HG03196 (cell line): ENCODE data around the gene RHOU.

Source experiments
- ATAC-seq: cut with Tn5 transposase; IDR thresholded peaks from one replicate; pipeline ENCODE4 v1.9.1; 2021; ENCODE audit not compliant: unreplicated experiment

RHOU gene

DNA sequence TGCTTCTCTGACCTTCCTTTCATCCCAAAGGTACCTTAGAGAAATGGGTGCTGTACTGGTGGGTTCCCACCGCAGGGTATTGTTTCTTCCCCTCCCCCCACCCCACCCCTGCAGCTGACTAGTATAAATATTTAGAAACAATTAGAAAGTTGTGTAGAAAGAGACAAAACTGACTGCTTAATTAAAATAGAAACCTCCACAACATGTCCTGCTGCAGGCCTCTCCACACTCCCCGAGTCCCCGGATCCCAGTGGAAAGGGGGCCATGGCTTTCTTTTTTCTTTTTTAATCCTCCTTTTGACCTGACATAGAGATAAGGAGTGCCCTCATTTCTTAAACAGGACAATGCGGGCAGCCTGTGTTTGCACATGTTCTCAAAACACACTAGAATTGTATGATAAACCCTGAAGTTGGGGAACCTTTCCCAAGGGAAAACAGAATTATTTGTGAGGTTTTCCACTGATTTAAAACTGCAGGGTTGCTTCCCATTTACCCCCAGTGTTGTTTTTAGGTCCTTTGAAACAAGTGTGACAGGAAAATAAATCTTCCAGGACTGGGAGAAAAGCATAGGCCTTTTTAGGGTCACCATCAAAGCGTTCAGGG is 1.7 kb downstream of the RHOU start:
- no peak for ATAC-seq

GRCh38 chr1:228737601-228738041 is 2.3 kb downstream of the RHOU start:
- ATAC-seq, result no peak

DNA sequence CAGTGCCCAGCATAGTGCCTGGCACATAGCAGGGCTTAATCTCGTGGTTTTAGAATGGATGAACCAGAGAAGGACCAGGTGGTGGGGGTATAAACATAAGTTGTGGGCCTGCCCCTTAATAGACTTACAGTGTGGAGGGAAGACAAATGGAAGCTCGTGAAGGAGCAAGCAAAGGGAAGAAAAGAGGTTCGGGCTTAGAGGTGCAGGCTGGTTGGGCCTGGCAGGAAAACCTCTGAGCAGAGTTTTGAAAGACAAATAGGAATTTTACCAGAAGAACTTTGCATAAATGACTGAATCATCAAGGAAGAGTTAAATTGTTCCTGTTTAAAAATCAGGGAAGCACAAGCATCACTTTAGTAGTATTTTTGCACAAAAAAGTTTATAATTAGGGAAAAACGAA is 4.5 kb downstream of the RHOU start:
- no peak for ATAC-seq

- no peak for ATAC-seq
These were observed 5.5 kb downstream of the RHOU start for GRCh38 chr1:228740543-228741317.

- no peak for ATAC-seq
These were observed 7.1 kb downstream of the RHOU start for GRCh38 chr1:228742281-228742860.

DNA sequence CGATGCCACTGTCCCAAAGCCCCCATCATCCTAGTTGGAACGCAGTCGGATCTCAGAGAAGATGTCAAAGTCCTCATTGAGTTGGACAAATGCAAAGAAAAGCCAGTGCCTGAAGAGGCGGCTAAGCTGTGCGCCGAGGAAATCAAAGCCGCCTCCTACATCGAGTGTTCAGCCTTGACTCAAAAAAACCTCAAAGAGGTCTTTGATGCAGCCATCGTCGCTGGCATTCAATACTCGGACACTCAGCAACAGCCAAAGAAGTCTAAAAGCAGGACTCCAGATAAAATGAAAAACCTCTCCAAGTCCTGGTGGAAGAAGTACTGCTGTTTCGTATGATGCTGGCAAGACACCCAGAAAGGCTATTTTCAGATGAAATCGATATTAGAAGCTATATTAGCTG is 8.1 kb downstream of the RHOU start:
- no peak for ATAC-seq

DNA sequence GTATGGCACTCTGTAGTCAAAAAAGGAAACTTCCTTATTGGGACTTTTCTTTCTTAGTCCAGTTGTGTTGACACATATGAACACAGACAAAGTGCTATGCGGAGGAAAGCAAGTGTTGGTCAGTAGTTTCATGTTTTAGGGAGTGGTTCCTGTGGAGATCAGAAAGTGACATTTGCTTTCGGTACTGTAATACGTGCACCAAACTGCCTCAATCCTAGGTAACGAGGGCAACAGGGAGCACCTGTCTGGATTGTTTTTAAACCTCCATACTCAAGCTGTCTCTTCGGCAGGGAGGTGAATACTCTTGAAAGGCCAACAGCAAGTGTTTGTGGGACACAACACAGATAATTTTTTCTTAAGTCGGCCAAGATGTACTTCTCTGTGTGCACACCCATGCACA is 9.1 kb downstream of the RHOU start:
- no peak for ATAC-seq

DNA sequence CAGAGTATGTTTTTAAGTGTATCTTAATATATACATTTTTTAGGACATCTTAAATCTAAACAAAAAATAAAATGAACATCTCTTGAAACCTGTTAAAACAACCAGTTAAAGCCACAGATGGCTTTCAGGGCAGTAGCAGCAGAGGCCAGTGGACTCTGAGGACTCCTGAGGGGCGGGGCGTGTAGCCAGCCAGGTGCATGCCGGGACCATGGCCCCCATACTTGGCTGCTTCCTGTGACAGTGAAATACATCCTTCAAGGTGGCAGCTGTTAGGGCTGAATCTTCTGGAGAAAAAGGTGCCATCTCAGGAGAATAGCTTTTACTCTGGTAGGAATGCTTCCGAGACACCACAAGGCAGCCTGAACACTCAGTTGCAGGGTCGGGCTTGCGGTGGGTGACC is 9.6 kb downstream of the RHOU start:
- ATAC-seq, result no peak

DNA sequence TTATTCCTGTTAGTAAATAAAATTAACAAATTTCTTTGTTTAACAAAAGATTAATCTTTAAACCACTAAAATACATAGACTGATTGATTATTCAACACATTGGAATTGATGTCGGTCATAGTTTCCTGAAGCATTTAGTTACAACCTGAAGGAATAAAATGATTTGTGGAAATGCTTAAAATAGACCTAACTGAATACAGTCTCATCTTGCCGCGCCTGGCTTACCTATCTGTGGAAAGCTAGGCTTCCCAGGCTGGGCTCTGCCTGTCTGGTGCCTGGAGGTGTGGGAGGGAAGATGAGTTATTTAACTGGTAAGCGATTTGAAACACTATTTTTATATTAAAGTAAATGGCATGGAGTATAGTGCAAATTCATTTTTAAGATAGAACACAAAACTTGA is 10.2 kb downstream of the RHOU start:
- no peak for ATAC-seq

DNA sequence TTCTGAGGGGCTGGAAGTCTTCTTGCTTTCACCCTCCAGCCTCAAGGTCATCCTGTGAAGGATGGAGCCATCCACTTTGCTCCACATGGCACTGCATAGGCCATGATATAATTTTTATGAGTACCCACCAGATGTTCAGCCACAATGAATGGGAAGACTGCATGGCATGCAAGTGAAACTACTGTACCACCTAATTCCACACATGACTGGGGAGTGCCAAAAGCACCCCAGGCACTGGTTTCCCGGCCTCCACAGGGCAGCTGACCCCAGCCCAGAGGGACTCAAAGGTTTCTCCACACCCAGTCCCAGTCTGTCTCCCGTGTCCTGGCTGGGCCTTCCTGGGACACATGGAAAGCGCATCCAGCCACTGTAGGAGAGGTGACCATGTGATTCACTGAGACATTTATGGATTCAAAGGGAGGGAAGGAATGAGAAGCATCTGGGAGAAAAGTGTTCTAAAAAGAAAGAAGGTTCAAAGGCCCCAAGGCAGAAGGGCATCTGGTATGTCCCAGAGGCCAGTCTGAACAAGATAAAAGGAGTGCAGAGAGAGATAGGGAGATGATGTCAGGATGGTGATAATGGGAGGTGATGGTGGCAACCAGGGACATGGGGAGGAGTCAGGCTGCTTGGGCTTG is 12.1 kb downstream of the RHOU start:
- ATAC-seq, result no peak

- ATAC-seq, result no peak
These were observed 12.8 kb downstream of the RHOU start for GRCh38 chr1:228748029-228748428.

DNA sequence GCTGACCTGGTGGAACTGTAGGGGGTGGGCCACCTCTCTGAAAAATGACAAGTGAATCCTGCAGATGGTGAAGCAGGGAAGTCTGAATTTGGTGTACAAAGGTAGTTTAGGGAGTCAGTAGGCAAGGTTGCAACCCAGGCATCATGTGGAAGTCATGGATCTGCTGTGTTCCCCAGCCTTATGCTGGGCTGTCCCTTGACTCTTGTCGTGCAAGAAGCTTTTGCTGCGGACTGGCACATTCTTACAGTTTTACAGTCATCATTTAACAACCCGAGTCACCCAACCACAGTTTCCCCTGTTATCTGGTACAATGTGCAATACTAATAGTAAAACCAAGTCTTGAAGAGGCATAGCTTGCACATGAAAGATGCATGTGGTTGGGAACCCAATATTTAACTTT is 13.2 kb downstream of the RHOU start:
- ATAC-seq, result no peak

GRCh38 chr1:228749765-228750164 is 14.5 kb downstream of the RHOU start:
- ATAC-seq, result no peak

DNA sequence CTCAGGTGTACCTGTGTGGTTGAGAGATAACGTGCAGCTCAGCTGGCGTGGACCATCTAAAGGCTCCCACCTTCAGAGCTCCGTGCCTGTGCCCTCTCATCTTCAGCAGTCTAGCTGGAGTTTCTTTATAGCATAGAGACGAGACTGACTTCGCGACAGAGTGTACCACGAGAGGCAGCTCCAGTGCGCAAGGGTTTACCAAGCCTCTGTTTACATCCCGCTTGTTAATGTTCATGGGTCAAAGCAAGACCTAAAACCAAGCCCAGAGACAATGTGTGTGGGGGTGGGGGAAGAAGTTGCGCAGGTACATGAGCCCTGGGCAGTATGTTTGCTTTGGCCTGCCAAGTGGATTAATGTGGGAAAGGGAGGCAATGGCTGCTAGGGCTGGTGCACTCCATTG is 15.6 kb downstream of the RHOU start:
- ATAC-seq, result no peak

GRCh38 chr1:228751360-228752098 is 16.2 kb downstream of the RHOU start:
- ATAC-seq, result no peak

DNA sequence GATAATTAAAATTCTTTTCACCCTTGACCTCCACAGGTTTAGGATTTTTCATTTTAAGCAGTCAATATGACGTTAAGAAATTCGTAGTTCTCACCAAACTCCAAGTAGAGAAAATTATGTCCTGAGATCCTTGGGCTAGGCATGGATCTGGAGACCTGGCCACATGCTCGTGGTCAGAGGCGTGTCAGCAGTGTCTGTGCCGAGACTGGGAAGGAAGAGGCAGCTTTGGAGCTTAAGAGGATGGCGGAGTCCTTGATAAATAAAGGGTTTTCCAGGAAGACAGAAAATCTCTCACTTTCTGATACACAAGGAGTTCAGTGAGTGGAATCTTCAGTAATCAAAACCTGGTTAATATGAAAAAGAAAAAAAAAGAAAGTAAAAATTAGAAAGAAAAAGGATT is 17.0 kb downstream of the RHOU start:
- ATAC-seq, result no peak

- no peak for ATAC-seq
These were observed 17.5 kb downstream of the RHOU start for GRCh38 chr1:228752675-228753265.

- ATAC-seq, result no peak
These were observed 18.0 kb downstream of the RHOU start for GRCh38 chr1:228753287-228753686.

DNA sequence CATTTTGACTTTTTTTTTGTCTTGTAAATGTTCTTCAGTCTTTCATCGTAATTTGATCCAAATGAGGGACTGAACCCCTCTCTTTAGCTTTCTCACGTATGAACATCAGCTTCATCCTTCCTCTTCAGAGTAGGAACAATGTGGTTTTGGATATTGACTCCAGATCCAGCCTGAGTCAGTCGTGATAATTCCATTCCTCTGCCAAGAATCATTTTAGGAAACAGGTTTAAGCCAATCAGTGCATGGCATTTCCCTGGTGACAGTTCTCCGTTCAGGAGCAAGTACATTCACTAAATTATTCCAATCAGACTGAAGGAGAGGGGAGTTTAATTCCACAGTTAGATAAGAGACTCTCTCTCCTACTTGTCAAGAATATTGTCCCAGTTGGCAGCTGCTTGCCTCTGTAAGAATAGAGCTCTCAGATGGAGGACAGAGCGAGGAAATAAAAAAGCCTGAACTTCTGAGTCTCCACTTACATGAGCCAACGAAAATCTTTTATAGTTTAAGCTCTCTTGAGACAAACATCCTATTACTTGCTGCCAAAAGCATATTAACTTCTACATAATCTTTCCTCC is 18.6 kb downstream of the RHOU start:
- ATAC-seq, result no peak

DNA sequence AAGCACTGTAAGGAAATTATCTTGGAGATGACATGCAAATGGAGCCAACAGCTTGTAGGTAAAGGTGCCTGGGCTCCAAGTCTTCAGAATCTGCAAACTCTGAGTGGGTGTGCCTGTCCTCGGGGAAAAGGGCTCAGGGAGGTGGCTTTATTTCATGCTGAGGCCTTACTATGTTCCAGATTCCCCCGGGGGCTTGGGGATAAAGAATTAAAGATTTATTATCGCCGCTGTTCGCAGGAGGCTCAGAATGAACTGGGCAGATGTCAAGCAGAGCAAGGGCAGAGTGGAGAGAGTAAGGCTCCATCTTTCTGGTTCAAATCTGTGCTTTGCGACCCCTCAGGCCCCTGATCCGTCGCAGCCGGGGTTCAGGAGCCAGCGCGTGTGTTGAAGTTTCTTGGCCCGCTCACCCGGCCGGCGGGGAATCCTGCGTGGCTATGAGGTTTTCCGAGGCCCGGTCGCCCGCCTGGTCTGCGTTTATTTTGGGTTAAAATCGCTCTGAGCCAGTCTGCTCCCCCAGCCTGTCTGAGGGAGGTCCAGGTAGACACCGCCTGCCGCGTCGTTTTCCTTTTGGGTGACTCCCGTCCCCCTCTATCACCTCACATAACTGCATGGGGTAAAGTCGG is 19.5 kb downstream of the RHOU start:
- no peak for ATAC-seq
